ENCODE results near the gene PDLIM7. TPM values are rescaled to one million over a fixed set of nuclear protein-coding genes. Genes with fewer than 3 reads are reported as not detected.

Gene PDLIM7
- polyA plus RNA-seq, 1 donor from 2014 or later = 21.0 TPM

GRCh38 chr5:177455036-177455660 is 42.3 kb downstream of the PDLIM7 start:
- H3K27ac ChIP-seq (ENCODE audit: low read length) = peak overlapping the region; percentile 90
- peak overlapping the region; percentile 72 for H3K4me3 ChIP-seq (ENCODE audit: low read length)
- no peaks in the 10 kb centered on the region for H3K9me3 ChIP-seq (ENCODE audit: low read length)
- peaks cover 5% of the 10 kb centered on the region for H3F3A ChIP-seq (ENCODE audit: insufficient read depth, low read length, poor library complexity, severe bottlenecking)
- peaks cover 9% of the 10 kb centered on the region for H3K36me3 ChIP-seq (ENCODE audit: insufficient read depth, low read length)
- no peak overlapping the region for H2AFZ ChIP-seq (ENCODE audit: low read depth, low read length)
- H3K9me2 ChIP-seq (ENCODE audit: insufficient read depth, low read length) = no peaks in the 10 kb centered on the region
- peak overlapping the region; percentile 59 for H3K4me2 ChIP-seq (ENCODE audit: low read length)
- TF ChIP-seq EZH2 (IDR thresholded peaks at IDR 0.05; ENCODE audit: borderline replicate concordance, insufficient read depth, low read length, poor library complexity, severe bottlenecking) = no peak
- no peak for TF ChIP-seq REST (IDR thresholded peaks at IDR 0.05; ENCODE audit: borderline replicate concordance)
- TF ChIP-seq CTCF (IDR thresholded peaks at IDR 0.05; ENCODE audit: poor library complexity, severe bottlenecking) = peak; percentile 89
- peak; percentile 68 for TF ChIP-seq SMC3 (conservative IDR thresholded peaks at IDR 0.05; ENCODE audit: poor library complexity)
- TF ChIP-seq EP300 (conservative IDR thresholded peaks at IDR 0.05; ENCODE audit: poor library complexity, severe bottlenecking) = peak; percentile 31
- TF ChIP-seq POLR2AphosphoS5 (IDR thresholded peaks at IDR 0.05) = peak; percentile 69
- peak; percentile 62 for TF ChIP-seq RAD21 (conservative IDR thresholded peaks at IDR 0.05)
- peak; percentile 79 for TF ChIP-seq MXI1 (conservative IDR thresholded peaks at IDR 0.05; ENCODE audit: poor library complexity, severe bottlenecking)
- TF ChIP-seq TAF1 (IDR thresholded peaks at IDR 0.05; ENCODE audit: low read depth) = no peak
- H3K27me3 ChIP-seq (ENCODE audit: insufficient read depth, low read depth, low read length) = no peaks in the 10 kb centered on the region
- H3K9ac ChIP-seq (ENCODE audit: low read length) = peak overlapping the region; percentile 86
- H3K79me2 ChIP-seq (replicated peaks; ENCODE audit: insufficient read depth, low read length) = peaks cover 10% of the 10 kb centered on the region
- H4K20me1 ChIP-seq (ENCODE audit: insufficient read depth) = peaks cover 19% of the 10 kb centered on the region

- peak overlapping the region; percentile 90 for H3K27ac ChIP-seq (ENCODE audit: low read length)
- H3F3A ChIP-seq (ENCODE audit: insufficient read depth, low read length, poor library complexity, severe bottlenecking) = peaks cover 5% of the 10 kb centered on the region
- H3K4me3 ChIP-seq (ENCODE audit: low read length) = peak overlapping the region; percentile 72
- no peaks in the 10 kb centered on the region for H3K27me3 ChIP-seq (ENCODE audit: insufficient read depth, low read depth, low read length)
- TF ChIP-seq MXI1 (conservative IDR thresholded peaks at IDR 0.05; ENCODE audit: poor library complexity, severe bottlenecking) = no peak
- TF ChIP-seq CTCF (IDR thresholded peaks at IDR 0.05; ENCODE audit: poor library complexity, severe bottlenecking) = peak; percentile 94
- TF ChIP-seq TAF1 (IDR thresholded peaks at IDR 0.05; ENCODE audit: low read depth) = no peak
- TF ChIP-seq EZH2 (IDR thresholded peaks at IDR 0.05; ENCODE audit: borderline replicate concordance, insufficient read depth, low read length, poor library complexity, severe bottlenecking) = no peak
- peak; percentile 91 for TF ChIP-seq SMC3 (conservative IDR thresholded peaks at IDR 0.05; ENCODE audit: poor library complexity)
- TF ChIP-seq RAD21 (conservative IDR thresholded peaks at IDR 0.05) = peak; percentile 85
- TF ChIP-seq REST (IDR thresholded peaks at IDR 0.05; ENCODE audit: borderline replicate concordance) = no peak
- TF ChIP-seq POLR2AphosphoS5 (IDR thresholded peaks at IDR 0.05) = peak; percentile 43
- peak; percentile 46 for TF ChIP-seq EP300 (conservative IDR thresholded peaks at IDR 0.05; ENCODE audit: poor library complexity, severe bottlenecking)
- H4K20me1 ChIP-seq (ENCODE audit: insufficient read depth) = peaks cover 12% of the 10 kb centered on the region
- H3K9me2 ChIP-seq (ENCODE audit: insufficient read depth, low read length) = no peaks in the 10 kb centered on the region
- H2AFZ ChIP-seq (ENCODE audit: low read depth, low read length) = no peak overlapping the region
- peaks cover 14% of the 10 kb centered on the region for H3K79me2 ChIP-seq (replicated peaks; ENCODE audit: insufficient read depth, low read length)
- H3K4me2 ChIP-seq (ENCODE audit: low read length) = peak overlapping the region; percentile 41
- no peaks in the 10 kb centered on the region for H3K9me3 ChIP-seq (ENCODE audit: low read length)
- peak overlapping the region; percentile 86 for H3K9ac ChIP-seq (ENCODE audit: low read length)
- H3K36me3 ChIP-seq (ENCODE audit: insufficient read depth, low read length) = peaks cover 9% of the 10 kb centered on the region
These were observed 42.9 kb downstream of the PDLIM7 start for GRCh38 chr5:177454397-177455035.

Data from neural cell (in vitro differentiated cells).